Caco-2 (cell line): ENCODE measurements around the gene STRAP. TPM values are rescaled to one million over a fixed set of nuclear protein-coding genes. Genes with fewer than 3 reads are reported as not detected.

Experiments
- BruUV-seq: library from RNA; stranded (reverse); fragments of 400-500 nt; replicated peaks from 2 replicates; lab custom pipeline; 2021; lab: Mats Ljungman, UMichigan
- CTCF ChIA-PET: fragments of 300-600 bp; sonication (Branson Sonifier 250); formaldehyde crosslinking; loops from one replicate; lab custom pipeline; 2022; ENCODE audit warnings: antibody characterized with exemption; lab: Charles Lee
- POLR2A ChIA-PET: fragments of 300-600 bp; sonication (Branson Sonifier 250); formaldehyde crosslinking; loops from one replicate; lab custom pipeline; 2022; ENCODE audit warnings: antibody characterized with exemption; lab: Charles Lee
- DNase-seq, 2 experiments: peaks; one replicate each; pipeline versions ENCODE4 v3.0.0 to v3.0.0-alpha.2; 2020 to 2022
- H3K27me3 ChIP-seq: replicated peaks from 2 replicates; pipeline ENCODE4 v1.6.0; 2011; ENCODE audit warnings: low read length; ENCODE audit not compliant: control insufficient read depth, insufficient read depth
- H3K36me3 ChIP-seq: 2 replicates; pipeline ENCODE4 v1.5.1; 2011; ENCODE audit warnings: low read length; ENCODE audit not compliant: control insufficient read depth, insufficient read depth
- H3K4me1 ChIP-seq: fragments of 250-450 bp; sonication (Bioruptor Pico); 2 replicates; pipeline ENCODE4 v1.5.1; 2020; ENCODE audit warnings: mild to moderate bottlenecking
- H3K4me3 ChIP-seq: 2 replicates; pipeline ENCODE4 v1.5.1; 2011; ENCODE audit warnings: low read depth, mild to moderate bottlenecking, control low read depth, low read length
- H3K9me3 ChIP-seq: fragments of 250-450 bp; sonication (Bioruptor Pico); 2 replicates; pipeline ENCODE4 v1.5.1; 2020; ENCODE audit warnings: mild to moderate bottlenecking, moderate library complexity
- H3K27ac Mint-ChIP-seq: one replicate; pipeline ENCODE4 v1.8.0; 2022; ENCODE audit warnings: mixed read lengths; ENCODE audit not compliant: unreplicated experiment
- H3K27me3 Mint-ChIP-seq: one replicate; pipeline ENCODE4 v1.8.0; 2022; ENCODE audit warnings: mixed read lengths; ENCODE audit not compliant: insufficient read depth, unreplicated experiment
- H3K36me3 Mint-ChIP-seq: one replicate; pipeline ENCODE4 v1.8.0; 2022; ENCODE audit warnings: mild to moderate bottlenecking, mixed read lengths; ENCODE audit not compliant: insufficient read depth, unreplicated experiment
- H3K4me1 Mint-ChIP-seq: one replicate; pipeline ENCODE4 v1.8.0; 2022; ENCODE audit warnings: low read depth, mixed read lengths; ENCODE audit not compliant: unreplicated experiment
- H3K4me3 Mint-ChIP-seq: one replicate; pipeline ENCODE4 v1.8.0; 2022; ENCODE audit warnings: mild to moderate bottlenecking, moderate library complexity, mixed read lengths; ENCODE audit not compliant: unreplicated experiment
- H3K9me3 Mint-ChIP-seq: one replicate; pipeline ENCODE4 v1.8.0; 2022; ENCODE audit warnings: mixed read lengths; ENCODE audit not compliant: unreplicated experiment
- intact Hi-C: fragments of 100-400 bp; cut with micrococcal nuclease; formaldehyde crosslinking; loops from one replicate; pipeline ENCODE4 v1.10.0; 2022; ENCODE audit not compliant: unreplicated experiment
- total RNA-seq: library from RNA; stranded (reverse); gene quantifications from 2 replicates; pipeline ENCODE4 v1.2.3, GENCODE V29; 2022
- TF ChIP-seq, protein P1 (sequence below), 2 experiments: fragments of 200-600 bp in 1 of 2; IDR thresholded peaks; 1 replicate in 1 of 2; 2 replicates in 1 of 2; pipeline versions ENCODE4 v1.5.1 to v1.8.0; 2011 to 2022; ENCODE audit warnings: antibody characterized with exemption in 1 of 2, control low read depth in 1 of 2, inconsistent platforms in 1 of 2, low read depth in 1 of 2, low read length in 1 of 2, mild to moderate bottlenecking in 1 of 2, moderate library complexity in 1 of 2; ENCODE audit not compliant: insufficient read depth in 1 of 2, severe bottlenecking in 1 of 2, unreplicated experiment in 1 of 2

STRAP gene
- total RNA-seq, 1 experiment from 2014 or later = 246 TPM

DNA sequence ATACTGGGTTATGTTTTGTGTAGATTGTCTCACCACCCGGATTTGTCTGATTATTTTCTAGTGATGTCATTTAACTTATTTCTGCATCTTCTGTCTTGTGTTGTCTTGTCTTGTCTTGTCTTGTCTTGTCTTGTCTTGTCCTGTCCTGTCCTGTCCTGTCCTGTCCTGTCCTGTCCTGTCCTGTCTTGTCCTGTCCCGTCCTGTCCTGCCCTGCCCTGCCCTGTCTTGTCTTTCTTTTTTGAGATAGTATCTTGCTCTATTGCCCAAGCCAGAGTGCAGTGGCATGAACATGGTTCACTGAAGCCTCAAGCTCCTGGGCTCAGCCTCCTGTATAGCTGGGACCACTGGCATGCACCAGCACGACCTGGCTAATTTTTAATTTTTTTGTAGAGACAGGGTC is 54.6 kb downstream of the STRAP start:
- TF ChIP-seq, protein P1, sequence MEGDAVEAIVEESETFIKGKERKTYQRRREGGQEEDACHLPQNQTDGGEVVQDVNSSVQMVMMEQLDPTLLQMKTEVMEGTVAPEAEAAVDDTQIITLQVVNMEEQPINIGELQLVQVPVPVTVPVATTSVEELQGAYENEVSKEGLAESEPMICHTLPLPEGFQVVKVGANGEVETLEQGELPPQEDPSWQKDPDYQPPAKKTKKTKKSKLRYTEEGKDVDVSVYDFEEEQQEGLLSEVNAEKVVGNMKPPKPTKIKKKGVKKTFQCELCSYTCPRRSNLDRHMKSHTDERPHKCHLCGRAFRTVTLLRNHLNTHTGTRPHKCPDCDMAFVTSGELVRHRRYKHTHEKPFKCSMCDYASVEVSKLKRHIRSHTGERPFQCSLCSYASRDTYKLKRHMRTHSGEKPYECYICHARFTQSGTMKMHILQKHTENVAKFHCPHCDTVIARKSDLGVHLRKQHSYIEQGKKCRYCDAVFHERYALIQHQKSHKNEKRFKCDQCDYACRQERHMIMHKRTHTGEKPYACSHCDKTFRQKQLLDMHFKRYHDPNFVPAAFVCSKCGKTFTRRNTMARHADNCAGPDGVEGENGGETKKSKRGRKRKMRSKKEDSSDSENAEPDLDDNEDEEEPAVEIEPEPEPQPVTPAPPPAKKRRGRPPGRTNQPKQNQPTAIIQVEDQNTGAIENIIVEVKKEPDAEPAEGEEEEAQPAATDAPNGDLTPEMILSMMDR (IDR thresholded peaks at IDR 0.05; ENCODE audit: insufficient read depth in 1 of 2, low read depth in 1 of 2, low read length in 1 of 2, severe bottlenecking in 1 of 2, unreplicated experiment in 1 of 2) = no peak
- no TSS peak for BruUV-seq
- Mint-ChIP-seq H3K27ac (no peak overlapping the region), H3K4me3 (no peak overlapping the region), H3K9me3 (peaks cover 18% of the 10 kb centered on the region), H3K27me3 (no peaks in the 10 kb centered on the region), H3K4me1 (peaks cover 3% of the 10 kb centered on the region), H3K36me3 (peaks cover 13% of the 10 kb centered on the region)
- intact Hi-C loops = no loop called here
- H3K4me1 ChIP-seq = peaks cover 4% of the 10 kb centered on the region
- H3K36me3 ChIP-seq = no peaks in the 10 kb centered on the region
- no peak for DNase-seq
- CTCF ChIA-PET = no interaction called here
- no peaks in the 10 kb centered on the region; the same call in 1 of the 2 replicates for H3K9me3 ChIP-seq
- no peaks in the 10 kb centered on the region for H3K27me3 ChIP-seq
- H3K4me3 ChIP-seq = no peak overlapping the region
- POLR2A ChIA-PET = no interaction called here

DNA sequence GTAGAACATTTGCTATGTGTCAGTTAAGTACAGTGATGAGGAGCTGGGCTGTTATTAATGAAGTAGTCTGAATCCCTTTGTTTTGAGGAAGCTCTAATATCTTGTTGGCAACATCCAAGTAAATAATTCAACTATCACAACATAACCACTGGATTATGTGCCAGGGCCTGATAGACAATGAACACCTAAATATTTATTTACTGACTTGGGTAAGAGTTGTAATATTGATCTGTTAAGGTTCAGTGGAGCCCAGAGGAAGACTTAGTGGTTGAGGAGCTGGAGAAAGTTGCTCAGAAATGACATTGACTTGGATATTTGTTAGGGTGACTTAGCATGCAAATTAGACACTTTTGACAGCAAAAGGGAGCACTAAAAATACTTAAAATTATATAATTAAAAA is 55.7 kb downstream of the STRAP start:
- no TSS peak for BruUV-seq
- H3K9me3 Mint-ChIP-seq = peaks cover 19% of the 10 kb centered on the region
- intact Hi-C loops = no loop called here
- H3K4me1 Mint-ChIP-seq = no peaks in the 10 kb centered on the region
- no peak overlapping the region for H3K4me3 Mint-ChIP-seq
- no peaks in the 10 kb centered on the region; the same call in 1 of the 2 replicates for H3K9me3 ChIP-seq
- H3K27me3 ChIP-seq = no peaks in the 10 kb centered on the region
- ChIA-PET CTCF (no interaction called here), POLR2A (interaction anchor here (0.5 kb wide), 1 partner anchor 27 kb away, joined by 9 read pairs; the partner anchor contains the start of gene DERA)
- no peak overlapping the region for H3K4me3 ChIP-seq
- TF ChIP-seq, protein P1 (IDR thresholded peaks at IDR 0.05; ENCODE audit: insufficient read depth in 1 of 2, low read depth in 1 of 2, low read length in 1 of 2, severe bottlenecking in 1 of 2, unreplicated experiment in 1 of 2) = no peak
- DNase-seq = no peak
- 0 out of 2 replicates have a peak, but pooled peaks cover under 1% of the 10 kb centered on the region for H3K36me3 ChIP-seq
- no peak overlapping the region for H3K27ac Mint-ChIP-seq
- H3K27me3 Mint-ChIP-seq = no peaks in the 10 kb centered on the region
- peaks cover 18% of the 10 kb centered on the region for H3K36me3 Mint-ChIP-seq
- H3K4me1 ChIP-seq = no peaks in the 10 kb centered on the region

DNA sequence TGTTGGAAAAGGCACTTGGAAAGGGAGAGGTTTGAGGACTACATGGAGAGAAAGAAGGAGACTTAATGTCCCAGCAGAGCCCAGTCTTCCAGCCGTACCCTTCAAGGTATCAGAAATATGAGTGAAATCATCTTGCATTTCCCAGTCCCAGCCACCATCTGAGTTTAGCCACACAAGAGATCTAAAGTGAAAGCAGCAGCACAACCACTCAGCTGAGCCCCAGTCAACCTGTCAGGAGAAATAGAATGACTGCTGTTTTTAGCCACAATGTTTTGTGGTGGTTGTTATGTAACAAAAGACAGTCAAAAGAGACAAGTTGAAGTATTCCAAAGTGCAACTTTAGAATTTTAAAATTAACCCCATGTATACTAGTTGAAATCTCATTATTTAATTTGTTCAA is 56.9 kb downstream of the STRAP start:
- Mint-ChIP-seq H3K4me3 (no peak overlapping the region), H3K9me3 (peaks cover 19% of the 10 kb centered on the region), H3K4me1 (no peaks in the 10 kb centered on the region), H3K36me3 (peaks cover 19% of the 10 kb centered on the region), H3K27ac (no peak overlapping the region), H3K27me3 (no peaks in the 10 kb centered on the region)
- H3K27me3 ChIP-seq = no peaks in the 10 kb centered on the region
- intact Hi-C loops = no loop called here
- BruUV-seq = no TSS peak
- ChIA-PET CTCF (no interaction called here), POLR2A (no interaction called here)
- DNase-seq = no peak
- H3K4me1 ChIP-seq = no peaks in the 10 kb centered on the region
- TF ChIP-seq, protein P1 (IDR thresholded peaks at IDR 0.05; ENCODE audit: insufficient read depth in 1 of 2, low read depth in 1 of 2, low read length in 1 of 2, severe bottlenecking in 1 of 2, unreplicated experiment in 1 of 2) = no peak
- no peak overlapping the region for H3K4me3 ChIP-seq
- H3K36me3 ChIP-seq = 0 out of 2 replicates have a peak, but pooled peaks cover 1% of the 10 kb centered on the region
- H3K9me3 ChIP-seq = no peaks in the 10 kb centered on the region; the same call in 1 of the 2 replicates
